GM19035 (cell line): ENCODE results near the gene ADAR.
"Not testable (repeated sequence)": the region's sequence is repeated elsewhere in the genome, so short reads cannot be mapped to it uniquely, and the experiment has no call there.

Source experiments
- ATAC-seq: cut with Tn5 transposase; IDR thresholded peaks from one replicate; pipeline ENCODE4 v1.9.1; 2021; ENCODE audit not compliant: unreplicated experiment

Gene ADAR, protein sequence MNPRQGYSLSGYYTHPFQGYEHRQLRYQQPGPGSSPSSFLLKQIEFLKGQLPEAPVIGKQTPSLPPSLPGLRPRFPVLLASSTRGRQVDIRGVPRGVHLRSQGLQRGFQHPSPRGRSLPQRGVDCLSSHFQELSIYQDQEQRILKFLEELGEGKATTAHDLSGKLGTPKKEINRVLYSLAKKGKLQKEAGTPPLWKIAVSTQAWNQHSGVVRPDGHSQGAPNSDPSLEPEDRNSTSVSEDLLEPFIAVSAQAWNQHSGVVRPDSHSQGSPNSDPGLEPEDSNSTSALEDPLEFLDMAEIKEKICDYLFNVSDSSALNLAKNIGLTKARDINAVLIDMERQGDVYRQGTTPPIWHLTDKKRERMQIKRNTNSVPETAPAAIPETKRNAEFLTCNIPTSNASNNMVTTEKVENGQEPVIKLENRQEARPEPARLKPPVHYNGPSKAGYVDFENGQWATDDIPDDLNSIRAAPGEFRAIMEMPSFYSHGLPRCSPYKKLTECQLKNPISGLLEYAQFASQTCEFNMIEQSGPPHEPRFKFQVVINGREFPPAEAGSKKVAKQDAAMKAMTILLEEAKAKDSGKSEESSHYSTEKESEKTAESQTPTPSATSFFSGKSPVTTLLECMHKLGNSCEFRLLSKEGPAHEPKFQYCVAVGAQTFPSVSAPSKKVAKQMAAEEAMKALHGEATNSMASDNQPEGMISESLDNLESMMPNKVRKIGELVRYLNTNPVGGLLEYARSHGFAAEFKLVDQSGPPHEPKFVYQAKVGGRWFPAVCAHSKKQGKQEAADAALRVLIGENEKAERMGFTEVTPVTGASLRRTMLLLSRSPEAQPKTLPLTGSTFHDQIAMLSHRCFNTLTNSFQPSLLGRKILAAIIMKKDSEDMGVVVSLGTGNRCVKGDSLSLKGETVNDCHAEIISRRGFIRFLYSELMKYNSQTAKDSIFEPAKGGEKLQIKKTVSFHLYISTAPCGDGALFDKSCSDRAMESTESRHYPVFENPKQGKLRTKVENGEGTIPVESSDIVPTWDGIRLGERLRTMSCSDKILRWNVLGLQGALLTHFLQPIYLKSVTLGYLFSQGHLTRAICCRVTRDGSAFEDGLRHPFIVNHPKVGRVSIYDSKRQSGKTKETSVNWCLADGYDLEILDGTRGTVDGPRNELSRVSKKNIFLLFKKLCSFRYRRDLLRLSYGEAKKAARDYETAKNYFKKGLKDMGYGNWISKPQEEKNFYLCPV

DNA sequence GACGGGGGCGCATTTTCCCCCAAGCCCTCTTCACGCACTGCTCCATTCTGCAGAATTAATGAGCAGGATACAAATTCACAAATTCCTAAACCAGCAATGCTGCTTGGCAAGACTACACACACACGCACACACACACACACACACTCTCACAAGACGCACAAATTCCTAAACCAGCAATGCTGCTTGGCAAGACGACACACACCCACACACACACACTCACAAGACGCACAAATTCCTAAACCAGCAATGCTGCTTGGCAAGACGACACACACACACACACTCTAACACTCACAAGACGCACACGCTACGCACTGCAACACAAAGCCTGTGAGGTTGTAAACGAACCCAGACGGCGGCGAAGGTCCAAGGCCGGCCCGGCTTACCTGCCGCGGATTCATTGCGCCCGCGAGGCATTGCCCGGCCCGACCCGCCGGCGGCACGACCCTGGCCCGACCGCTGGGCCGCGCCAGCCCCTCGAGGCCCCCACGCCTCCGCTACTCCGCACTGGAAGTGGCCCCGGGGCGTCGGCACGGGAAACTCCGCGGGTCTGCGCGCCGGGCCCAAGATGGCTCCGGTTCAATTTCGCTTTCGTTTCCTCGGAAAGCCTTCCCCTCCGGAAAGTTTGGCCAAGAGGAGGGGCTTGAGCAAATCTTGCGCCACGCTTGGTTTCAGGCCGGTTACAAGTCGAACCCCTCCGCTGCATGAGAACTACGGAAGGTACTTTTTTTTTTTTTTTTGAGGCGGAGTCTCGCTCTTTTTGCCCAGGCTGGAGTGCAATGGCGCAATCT, at the start of gene ADAR:
Gene ADAR, minus strand, starts transcription at position 578 of the 788 bp plus-strand sequence. Its CDS starts 180 bp downstream, at position 398.
- ATAC-seq: peak; percentile 81

DNA sequence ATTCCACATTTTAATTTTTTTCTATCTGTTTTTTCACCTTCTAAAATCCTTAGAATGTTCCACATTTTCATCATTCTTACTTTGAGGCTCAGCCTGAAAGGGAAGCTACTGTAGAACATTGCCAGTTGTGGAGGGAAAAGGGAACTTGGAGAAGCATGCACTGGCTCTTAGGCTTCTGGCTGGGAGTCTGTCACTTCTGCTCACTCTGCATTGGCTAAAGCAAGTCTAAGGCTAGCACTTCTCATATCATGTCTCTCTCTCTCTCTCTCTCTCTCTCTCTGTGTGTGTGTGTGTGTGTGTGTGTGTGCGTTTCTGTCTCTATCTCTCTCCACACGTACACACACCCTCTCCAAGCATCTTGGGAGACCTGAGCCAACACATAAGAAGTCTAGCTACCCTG, 49.6 kb upstream of the ADAR start:
- ATAC-seq: no peak

DNA sequence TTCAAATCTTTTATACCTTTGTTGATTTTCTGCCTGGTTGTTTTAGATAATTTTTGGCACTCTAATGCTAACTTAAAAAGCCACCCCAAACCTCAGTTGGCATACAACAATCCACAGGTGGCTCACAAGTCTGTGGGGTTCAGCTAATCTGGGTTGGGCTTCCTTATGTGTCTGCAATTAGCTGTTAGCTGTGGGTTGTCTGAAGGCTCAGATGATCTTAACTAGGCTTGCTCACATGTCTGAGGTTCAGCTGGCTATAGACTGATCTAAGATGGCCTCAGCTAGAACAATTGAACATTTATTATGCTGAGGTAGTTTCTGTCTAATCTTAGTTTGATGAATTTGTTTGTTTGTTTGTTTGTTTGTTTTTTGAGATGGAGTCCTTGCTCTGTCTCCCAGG, 44.9 kb upstream of the ADAR start:
- ATAC-seq: no peak

DNA sequence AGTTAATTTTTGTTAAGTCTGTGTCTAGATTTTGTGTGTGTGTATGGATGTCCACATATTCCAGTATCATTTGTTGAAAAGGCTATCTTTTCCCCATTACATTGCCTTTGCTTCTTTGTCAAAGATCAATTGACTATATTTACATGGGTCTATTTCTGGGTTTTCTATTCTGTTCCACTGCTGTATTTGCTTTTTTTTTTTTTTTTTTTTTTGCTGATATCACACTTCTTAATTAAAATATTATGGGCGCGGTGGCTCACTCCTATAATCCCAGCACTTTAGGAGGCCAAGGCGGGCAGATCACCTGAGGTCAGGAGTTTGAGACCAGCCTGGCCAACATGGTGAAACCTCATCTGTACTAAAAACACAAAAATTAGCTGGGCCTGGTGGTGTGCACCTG, 36.7 kb upstream of the ADAR start:
- ATAC-seq: not testable (repeated sequence)

DNA sequence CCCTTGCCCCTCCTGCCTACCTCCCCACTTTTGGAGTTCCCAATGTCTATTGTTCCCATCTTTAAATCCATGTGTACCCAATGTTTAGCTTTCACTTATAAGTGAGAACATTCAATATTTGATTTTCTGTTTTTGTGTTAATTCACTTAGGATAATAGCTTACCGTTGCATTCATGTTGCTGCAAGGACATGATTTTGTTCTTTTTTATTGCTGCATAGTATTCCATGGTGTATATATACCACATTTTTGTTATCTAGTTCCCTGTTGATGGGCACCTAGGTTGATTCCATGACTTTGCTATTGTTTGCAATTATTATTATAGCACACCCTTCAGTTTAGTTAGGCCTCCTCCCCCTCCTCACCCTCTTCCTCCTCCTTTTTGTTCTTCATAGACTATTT, 33.5 kb upstream of the ADAR start:
- ATAC-seq: no peak

DNA sequence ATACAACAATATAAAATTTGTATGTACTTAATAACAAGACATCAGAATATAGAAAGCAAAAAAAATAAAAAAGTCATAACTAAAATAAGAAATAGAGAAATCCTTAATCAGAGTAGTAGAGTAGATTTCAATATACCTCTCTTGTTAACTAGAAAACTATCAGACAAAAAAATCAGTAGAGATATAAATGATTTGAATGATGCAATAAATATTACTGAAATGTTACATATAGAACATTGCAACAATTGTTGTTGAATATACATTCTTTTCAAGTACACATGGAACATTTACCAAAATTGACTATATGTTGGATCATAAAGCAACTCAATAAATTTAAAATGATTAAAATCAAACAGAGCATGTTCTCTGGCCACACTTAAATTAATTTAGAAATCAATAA, 31.9 kb upstream of the ADAR start:
- ATAC-seq: no peak

DNA sequence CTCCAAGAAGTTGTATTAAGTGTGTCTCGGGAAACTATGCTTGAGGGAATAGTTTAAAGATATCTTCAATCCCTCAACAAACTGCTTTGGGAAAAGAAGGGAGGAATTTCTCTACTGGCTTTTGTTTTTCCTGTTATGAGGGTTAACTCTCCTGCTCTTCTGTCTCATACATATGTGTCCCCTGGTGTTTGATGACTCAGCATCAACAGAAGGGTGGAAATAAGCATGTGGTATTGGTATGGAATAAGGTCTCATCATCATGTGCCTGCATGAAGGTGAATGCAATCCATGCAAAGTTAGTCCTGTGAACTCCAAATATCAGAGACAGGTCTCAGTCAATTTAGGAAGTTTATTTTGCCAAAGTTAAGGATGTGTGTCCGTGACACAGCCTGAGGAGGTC, 27.2 kb upstream of the ADAR start:
- no peak for ATAC-seq

DNA sequence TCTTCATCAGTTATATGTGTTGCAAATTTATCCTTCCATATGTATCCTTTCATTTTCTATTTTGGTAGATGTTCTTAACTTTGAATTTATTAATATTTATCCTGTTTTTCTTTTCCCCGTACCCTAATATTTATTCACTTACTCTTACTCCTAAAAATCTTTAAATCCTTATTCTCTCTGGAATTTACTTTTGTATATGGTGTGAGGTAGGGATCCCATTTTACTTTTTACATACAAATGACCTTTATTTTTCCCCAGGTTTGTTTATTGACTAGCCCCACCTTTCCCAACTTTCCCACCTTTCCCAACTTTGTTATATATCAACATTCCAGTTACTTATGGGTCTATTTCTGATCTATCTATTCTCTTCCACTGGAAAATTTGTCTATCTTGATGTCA, 21.7 kb upstream of the ADAR start:
- no peak for ATAC-seq

DNA sequence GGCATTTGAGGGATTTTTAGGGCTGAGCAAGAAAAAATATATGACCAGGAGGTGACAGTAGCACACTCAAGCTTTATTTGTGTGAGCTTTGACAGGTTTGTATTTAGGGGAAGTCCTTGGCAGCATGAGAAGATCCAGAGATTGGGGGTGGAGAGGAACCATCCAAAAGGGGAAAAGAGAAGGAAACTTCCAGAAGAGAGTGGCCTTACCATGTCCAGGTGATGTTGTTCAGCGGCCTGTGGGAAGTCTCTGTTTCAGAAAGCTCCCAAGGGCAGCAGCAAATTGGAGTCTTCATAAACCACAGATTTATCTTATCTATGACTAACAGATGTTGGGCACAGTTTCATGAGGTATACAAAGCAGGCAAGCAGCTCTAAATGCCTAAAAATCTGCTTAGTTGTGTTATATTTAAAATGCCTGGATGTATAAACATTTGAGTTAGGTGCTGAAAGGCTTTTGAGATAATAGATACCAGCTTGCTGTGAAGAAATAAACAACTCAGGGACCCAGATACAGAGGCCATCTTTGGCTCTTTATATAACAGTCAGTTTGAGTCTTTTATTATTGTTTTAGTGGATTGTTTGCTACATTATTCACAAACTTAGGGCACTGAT, 21.2 kb upstream of the ADAR start:
- ATAC-seq: no peak

DNA sequence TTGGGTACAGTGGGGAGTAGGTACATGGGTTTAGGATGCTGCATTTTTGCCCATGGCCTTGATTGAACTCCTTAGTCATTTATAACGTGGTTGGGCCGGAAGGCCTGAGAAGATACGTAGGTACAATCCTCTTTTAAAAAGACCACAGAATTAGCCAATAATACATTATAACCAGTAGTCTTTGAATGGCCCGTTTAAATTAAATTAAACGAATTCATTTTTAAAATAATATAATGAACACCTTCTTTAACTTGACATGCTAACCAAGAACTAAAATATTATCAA, 20.1 kb upstream of the ADAR start:
- no peak for ATAC-seq

DNA sequence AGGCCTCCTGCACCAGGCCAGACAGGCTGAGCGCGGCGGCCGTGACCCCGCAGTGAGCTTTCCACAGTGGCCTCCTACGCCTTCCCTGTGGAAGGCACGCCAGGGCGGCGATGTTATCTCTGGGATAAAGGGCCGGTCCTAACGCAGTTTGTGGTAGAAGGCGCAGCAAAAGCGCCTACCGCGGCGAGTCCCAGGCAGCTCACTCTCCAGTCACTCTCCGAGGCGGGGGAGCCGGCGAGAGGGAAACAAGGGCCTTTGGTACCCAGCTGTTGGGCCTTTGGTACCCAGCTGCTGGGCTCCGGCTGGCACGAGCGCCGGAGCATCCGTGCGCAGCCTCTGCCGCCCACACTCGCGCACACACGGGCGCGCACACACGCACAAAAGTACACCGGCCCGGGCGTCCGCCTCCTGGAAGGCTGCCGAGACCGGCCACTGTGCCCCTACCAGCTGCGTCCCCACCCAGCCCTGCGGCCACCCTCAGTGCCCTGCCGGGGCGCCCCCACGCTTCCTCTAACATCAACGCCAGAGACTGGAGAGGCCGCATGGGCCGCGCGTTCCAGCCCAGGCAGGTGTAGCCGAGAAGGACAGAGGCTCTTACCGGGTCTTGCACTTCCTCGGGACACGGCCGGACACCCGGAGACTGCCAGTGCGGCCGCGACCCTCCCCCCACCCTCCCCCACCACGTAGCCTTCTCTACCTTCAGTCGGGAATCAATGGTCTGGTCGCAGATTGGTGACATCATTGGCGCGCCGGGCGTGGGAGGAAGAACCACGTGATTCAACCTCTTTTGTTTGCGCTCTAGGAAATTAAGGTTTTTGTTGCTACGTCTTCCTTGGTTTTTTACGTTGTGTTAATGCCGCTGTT, 19.5 kb upstream of the ADAR start:
- ATAC-seq: peak; percentile 60

DNA sequence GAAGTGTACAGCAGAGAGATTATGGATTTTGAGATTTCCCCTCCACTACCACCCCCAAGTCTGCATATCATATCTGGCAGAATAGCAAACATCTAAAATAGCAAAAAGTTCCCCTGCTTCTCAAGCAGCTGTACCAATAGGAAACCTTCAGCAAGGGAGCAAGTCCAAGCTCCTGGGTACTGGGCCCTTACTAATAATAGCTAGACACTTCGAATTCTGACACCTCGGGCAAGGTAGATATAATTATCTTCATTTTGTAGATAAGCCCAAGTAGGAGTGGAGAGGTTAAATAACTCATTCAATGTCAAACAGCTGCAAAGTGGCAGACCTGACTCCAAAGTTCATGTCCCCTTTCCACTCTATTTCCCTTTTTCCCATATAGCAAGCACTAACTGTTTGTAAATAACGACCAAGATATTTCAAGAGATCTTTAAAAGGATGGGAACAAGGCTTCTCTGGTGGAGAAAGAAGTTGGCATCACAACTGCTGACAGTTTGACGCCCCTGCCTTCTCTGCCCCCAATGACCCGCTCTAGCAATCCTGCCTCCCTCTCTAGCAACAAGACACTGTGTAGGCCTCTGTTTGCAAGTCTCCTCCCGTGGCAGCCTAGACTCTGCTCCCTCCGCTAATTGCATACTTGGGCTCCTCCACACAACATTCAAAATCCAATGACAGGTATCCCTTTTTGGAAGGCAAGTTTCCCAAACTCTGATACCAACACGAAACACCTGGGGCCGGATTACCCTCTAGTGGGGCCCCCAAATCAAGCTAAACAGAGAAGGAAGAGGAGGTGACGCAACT, 18.7 kb upstream of the ADAR start:
- ATAC-seq: peak; percentile 22

DNA sequence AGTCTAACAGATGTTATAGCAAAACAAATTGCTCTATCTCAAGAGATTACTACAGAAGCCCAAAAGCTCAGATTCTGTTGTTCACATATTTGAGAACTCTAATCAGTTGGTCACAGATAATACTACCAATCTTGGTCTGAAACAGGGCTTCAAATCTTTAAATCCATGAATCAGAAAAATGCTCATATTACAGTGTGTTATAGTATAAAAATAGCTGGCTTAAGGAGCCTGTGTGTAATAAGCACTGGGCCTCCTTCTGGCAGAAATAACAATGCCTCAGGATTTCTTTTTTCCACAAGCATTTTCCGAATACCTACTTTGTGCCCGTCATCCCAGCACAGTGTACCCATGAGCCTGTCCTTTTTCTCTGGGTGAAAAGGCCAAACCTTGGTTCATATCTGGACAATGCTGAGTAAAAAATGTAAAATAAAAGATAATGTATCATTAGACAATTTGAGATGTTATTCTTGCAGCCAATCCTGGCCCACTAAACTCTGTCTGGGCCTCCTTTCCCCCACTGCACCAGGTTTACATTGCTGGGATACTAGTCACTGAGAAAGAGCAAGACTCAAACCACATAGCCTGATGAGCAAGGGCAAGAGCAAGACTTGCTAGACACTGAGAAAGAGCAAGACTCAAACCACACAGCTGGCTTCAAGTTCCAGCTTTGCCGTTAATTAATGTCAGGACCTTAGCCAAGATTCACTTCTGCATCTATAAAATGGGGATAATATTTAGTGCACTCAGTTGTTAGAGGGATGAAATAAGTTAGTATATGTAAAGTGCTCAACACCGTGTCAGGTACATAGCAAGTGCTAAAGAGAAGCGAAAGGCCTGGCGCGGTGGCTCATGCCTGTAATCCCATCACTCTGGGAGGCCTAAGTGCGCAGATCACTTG, 17.0 kb upstream of the ADAR start:
- ATAC-seq: no peak

DNA sequence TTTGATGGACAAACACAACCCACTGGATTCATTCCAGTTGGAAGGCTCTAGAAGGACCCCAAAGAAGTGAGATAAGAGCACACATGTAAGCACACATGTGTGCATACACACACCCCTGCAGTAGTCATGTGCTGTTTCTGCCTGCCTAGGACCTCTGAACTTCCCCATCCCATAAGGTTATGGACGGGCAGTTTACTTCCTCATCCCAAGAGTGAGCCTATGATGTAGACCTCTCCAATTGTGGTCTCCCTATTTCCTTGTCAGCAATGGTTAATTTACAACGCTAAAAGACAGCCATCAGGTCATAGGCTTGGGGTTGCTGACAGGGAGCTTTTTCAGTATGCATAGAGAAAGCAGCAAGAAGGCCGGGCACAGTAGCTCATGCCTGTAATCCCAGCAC, 15.4 kb upstream of the ADAR start:
- no peak for ATAC-seq

DNA sequence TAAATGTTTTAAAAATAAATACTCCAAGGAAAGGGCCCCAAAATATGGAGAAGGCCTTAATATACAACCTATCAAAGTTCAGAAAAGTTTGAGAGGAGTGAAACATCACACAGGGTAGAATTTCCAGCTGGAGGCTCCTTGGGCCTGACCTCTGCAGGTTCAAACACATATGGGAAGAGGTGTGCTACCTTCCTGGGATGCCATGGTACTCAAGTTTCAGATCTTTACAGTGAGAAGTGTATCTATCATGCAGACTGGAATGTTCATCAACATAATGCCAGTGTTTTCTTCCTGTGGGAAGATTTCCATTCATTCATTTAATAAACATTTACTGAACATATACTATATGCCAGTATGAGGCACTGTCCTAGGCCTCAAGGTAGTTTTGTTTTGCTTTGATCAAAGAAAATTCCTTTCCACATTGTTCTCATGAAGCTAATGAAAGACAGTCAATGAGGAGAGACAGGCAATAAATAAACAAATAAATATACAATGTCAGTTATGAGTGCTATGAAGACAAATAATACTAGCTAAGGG, 14.6 kb upstream of the ADAR start:
- ATAC-seq: no peak

DNA sequence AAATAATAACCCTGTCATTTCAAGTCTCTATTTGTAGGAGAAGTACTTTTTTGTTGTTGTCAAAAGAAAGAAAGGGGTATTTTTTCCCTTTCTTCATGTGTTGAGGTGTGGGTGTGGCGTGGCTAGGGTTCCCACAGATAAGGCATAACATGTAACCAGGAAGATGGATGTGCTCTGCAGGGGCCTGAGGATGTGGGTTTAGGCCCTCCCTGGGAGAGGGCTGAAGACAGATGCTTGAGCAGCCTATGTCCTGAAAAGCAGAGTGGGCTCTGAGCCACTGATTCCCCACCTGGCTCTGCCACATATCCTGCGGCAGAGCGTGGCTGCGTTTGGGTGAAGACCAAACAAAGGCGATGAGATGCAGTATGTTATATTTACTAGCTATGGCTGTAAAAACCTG, 13.9 kb upstream of the ADAR start:
- no peak for ATAC-seq

DNA sequence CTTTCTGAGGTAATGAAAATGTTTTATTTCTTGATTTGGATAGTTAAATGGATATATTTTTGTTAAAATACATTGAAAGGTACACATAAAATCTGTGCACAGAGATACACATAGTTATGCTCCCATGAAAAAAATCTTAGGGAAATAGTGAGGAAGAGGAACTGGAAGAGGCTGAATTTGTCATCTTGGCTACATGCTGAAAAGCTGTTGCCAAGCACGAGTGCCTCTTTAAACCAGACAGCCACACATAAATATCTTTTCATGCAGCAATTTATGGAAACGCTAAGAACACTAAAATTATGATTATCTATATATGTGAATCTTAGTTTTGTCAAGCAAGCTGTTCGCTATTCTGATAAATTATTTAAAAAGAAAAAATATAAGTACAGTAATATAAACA, 12.8 kb upstream of the ADAR start:
- ATAC-seq: no peak
